ENCODE measurements around the gene PDE10A.
"Not testable (repeated sequence)": the region's sequence is repeated elsewhere in the genome, so short reads cannot be mapped to it uniquely, and the experiment has no call there.

PDE10A gene

DNA sequence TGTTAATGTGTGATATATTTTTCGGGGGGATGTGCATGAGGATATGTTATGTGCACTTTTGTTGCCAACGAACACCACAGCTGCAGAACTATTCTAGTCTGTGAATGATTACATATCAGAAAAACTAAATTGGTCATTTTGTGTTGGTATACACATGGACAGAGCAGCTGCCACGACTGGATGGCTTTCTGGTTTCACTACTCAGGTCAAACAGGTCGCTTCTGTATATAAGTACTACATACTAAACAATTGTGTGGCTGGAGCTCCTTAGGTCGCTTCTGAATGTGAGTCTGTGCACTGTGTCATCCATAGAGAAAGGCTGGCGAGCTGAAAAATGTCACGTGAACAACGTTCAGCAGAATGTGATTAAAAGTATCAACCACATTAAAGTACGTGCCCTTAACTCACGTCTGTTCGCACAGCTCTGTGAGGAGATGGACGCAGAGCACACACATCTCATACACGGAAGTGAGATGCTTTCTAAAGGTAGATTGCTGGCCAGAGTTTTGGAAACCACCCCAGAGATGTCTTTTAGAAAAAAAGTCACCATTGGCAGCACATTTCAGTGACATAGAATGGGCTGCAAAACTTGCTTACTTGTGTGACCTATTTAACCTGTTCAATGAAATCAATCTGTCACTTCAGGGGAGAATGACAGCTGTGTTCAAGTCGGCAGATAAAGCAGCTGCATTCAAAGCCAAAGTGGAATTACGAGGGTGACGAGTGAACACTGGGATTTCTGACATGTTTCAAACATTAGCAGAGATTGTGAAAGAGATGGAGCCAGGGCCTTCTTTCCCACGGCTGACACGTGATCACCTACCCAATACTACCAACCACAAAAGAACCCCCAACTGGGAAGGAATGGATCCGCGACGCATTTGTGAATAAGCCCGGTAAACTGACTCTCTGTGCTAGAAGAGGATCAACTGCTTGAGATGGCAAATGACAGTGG lies 176.6 kb downstream of the PDE10A start:
- no peak for DNase-seq (ENCODE audit: extremely low read depth in 1 of 2, low read depth in 1 of 2)

DNA sequence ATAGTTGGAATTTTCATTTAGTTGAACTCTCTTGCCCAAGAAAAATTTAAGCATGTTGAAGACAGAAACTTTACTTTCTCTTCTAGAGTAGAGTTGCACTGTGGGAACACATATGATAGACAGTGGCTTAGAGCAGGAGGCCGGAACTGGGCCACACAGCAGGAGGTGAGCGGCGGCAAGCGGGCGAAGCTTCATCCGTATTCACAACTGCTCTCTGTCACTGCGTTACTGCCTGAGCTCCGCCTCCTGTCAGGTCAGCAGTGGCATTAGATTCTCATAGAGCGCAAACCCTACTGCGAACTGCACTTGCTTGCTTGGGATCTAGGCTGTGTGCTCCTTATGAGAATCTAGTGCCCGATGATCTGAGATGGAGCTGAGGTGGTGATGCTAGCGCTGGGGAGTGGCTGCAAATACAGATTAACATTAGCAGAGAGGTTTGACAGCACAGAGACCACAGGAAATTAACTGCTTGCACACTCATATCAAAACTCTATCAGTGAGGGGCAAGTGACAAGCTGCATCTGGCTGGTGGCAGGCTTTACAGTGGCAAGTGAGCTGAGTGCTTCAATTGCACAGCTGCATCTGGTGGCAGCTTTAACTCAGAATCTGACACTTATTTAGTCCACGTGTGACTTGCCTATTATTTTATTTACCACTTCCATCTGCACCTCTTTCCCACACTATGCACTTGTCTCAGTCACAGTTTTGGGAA lies 178.7 kb downstream of the PDE10A start:
- no peak for DNase-seq (ENCODE audit: extremely low read depth in 1 of 2, low read depth in 1 of 2)

GRCh38 chr6:165481921-165482320 lies 181.1 kb downstream of the PDE10A start:
- DNase-seq (ENCODE audit: extremely low read depth in 1 of 2, low read depth in 1 of 2), result no peak

DNA sequence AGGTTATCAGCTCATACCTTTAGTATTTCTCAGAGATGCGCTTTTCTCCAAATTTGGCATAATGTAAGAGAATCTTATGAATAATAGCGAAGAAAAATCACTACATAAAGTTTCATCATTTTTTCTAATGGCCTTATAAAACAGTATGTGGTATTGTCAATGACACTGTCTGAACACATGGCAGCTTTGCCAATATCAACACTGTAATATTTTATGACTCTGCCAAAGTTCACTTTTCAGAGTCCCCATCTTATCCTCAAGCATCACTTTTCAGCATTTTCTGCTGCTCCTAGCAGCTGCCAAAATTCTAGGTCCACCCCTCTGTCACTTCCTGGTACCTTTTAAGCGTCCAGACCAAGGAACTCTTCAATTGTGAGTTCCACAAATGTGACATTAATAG lies 182.1 kb downstream of the PDE10A start:
- DNase-seq (ENCODE audit: extremely low read depth in 1 of 2, low read depth in 1 of 2), result no peak

DNA sequence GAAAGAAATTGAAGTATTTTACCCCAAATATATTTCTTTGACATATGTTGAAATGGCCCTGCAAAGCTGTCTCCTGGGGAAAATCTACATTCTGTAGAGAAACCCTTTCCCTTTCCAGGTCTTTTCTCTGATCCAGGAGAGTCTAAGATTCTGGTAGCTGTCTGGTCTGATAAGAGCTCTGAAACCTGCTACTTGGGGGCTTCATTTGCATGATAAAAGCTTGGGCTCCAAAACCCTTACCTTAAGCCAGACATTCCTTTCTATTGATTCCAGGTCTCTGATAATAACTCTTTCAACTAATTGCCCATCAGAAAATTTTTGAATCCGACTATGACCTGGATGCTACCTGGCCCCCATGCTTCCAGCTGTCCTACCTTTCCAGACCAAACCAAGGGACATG lies 184.5 kb downstream of the PDE10A start:
- DNase-seq (ENCODE audit: extremely low read depth in 1 of 2, low read depth in 1 of 2), result no peak

DNA sequence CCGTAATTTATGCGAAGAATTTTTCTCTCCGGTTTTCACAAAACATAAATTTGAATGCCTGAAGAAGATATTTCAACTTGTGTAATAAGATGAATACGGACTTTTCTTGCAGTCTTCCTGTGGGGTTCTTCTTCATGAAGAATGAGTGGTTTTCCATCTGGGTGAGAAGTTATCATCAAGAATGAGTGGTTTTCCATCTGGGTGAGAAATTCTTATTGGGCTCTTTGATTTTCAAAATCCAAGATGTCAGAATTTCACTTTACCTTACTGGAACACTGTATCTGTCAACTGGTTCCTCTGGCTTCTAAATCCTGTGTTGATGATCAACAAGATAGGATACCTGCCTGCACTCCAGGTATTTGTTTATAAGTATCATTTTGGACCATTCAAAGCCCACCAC lies 193.6 kb downstream of the PDE10A start:
- no peak for DNase-seq (ENCODE audit: extremely low read depth in 1 of 2, low read depth in 1 of 2)

DNA sequence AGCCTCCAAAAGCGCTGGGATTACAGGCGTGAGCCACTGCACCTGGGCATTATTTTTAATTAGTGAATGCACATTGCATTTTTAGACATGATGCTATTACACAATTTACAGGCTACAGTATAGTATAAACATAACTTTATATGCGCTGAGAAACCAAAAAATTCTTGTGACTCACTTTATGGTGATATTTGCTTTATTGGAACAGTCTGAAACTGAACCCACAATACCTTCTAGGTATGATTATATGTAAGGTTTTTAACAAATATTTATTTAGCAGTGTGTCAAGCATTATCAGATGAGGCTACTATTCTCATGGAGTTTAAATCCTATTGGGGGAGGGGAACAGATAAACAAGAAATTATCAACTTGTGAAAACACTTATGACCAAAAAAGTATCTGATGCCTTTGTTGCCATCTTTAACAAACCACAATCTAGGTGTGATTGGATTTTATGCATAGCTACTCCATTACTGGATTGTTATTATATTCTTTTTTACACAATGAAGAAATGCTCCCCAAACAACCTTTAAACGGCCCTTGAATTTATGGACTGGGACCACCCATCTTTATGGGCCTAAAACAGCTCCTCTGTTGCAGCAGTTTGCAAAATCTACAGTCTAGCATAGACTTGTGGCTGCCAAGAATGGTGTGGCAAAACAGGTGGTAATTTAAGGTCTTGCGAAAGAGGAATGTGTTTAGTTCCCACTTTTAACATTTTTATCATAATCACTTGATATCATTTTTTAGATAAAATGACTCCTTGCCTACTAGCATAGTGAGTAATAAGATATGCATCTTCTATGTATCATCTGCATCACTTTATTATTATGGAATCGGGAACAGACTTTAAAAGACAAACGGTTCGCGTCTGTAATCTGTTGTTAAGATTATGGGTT lies 194.5 kb downstream of the PDE10A start:
- no peak for DNase-seq (ENCODE audit: extremely low read depth in 1 of 2, low read depth in 1 of 2)

DNA sequence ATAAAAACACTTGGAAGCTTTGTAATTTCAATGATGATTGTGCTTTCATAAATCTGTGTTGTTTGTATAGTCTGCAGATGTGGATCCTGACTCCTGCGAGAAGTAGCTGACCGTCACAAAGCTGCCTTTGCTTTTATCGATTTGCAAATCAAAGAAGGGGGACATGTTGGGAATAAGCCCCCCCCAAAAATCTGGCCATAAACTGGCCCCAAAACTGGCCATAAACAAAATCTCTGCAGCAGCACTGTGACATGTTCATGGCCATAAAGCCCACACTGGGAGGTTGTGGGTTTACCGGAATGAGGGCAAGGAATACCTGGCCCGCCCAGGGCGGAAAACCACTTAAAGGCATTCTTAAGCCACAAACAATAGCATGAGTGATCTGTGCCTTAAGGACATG lies 199.5 kb downstream of the PDE10A start:
- DNase-seq (ENCODE audit: extremely low read depth in 1 of 2, low read depth in 1 of 2), result not testable (repeated sequence)

- not testable (repeated sequence) for DNase-seq (ENCODE audit: extremely low read depth in 1 of 2, low read depth in 1 of 2)
Observed at GRCh38 chr6:165459605-165460301, 203.3 kb downstream of the PDE10A start.

DNA sequence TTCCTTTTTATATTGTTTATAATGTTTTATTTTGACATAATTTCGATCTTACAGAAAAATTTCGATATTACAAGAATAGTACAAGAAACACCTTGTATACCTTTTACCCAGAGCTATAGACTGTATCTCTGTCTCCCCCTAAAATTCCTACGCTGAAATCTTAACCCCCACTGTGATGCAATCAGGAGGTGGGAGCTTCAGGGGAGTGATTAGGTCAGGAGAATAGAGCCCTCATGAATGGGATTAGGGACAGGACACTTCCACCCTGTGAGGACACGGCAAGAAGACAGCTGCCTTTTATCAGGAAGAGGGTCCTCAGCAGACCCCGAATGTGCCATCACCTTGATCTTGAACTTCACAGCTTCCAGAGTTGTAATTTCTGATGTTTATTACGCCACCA lies 204.9 kb downstream of the PDE10A start:
- no peak for DNase-seq (ENCODE audit: extremely low read depth in 1 of 2, low read depth in 1 of 2)

DNA sequence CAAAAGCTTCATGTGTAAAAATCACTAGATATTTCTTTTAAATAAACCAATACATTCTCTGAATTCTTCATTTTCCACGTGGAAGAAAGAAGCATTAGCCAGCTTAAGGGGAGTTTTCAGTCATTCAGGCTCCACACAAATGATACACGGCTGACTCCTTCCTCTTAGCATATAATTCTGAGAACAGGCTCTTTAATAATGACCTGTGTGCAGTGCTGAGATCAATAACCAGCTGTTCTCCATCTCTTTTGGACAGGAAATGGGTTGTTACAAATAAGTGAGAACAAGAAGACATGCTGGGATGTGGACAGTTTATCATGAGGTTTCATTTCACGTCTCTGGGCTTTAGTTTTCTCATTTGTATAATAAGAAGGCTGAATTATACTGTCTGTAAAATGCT lies 206.8 kb downstream of the PDE10A start:
- no peak for DNase-seq (ENCODE audit: extremely low read depth in 1 of 2, low read depth in 1 of 2)

DNA sequence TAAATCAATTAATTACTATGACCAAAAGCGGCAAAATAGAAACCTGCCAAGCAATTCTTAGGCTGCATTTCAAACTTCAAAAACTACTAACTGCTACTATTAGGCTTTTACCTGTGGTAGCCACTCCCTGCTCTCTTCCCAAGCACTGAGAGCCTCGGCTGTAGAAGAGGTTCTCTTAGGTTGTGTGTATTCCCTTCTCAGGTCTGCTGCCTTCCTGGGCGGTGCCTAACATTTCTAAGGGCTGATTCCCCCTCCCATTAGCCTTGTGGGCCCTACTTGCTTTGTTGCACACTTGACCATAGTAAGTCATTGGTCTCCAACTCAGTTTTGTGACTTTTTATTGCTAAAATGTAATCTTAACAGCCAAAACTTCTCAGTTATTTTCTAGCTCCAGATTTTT lies 207.6 kb downstream of the PDE10A start:
- DNase-seq (ENCODE audit: extremely low read depth in 1 of 2, low read depth in 1 of 2), result no peak

DNA sequence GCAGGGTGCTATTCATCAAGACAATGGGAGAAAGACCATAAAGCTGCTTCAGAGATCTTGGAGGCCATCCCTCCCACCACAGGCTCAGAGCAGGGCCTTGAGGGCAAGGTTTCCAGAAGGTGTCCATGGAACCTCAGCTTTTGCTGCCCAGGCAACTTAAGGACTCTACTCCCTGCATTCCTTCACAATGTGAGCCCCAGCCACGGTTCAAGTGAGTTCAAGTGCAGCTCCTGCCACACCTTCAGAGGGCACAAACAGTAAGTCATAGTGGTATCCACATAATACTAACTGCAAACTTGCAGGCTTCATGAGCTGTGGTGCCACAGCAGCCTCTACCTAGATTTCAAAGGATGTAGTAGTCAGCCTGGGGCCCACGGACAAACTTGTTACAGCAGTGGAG lies 209.6 kb downstream of the PDE10A start:
- no peak for DNase-seq (ENCODE audit: extremely low read depth in 1 of 2, low read depth in 1 of 2)

GRCh38 chr6:165451838-165452237 lies 211.2 kb downstream of the PDE10A start:
- no peak for DNase-seq (ENCODE audit: extremely low read depth in 1 of 2, low read depth in 1 of 2)

- no peak for DNase-seq (ENCODE audit: extremely low read depth in 1 of 2, low read depth in 1 of 2)
Observed at GRCh38 chr6:165448210-165448609, 214.8 kb downstream of the PDE10A start.

- no peak for DNase-seq (ENCODE audit: extremely low read depth in 1 of 2, low read depth in 1 of 2)
Observed at GRCh38 chr6:165447141-165447540, 215.9 kb downstream of the PDE10A start.

DNA sequence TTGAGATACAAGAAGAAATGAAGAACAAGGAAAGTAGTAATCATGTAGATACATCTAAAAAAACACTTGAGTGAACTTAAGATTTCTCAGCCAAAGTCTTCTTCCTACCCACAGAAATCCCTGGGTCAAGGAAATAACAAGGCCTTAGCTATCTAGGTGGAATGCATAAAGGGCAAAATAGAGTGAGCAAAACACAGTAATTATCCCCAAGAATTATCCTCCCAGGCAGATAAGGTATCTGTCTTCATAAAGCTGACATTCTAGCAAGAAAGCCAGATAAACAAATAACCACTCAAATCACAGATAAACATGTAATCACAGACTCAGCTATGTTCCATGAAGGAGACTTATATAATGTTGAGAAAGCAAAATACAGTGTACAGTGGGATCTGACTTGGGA lies 216.7 kb downstream of the PDE10A start:
- no peak for DNase-seq (ENCODE audit: extremely low read depth in 1 of 2, low read depth in 1 of 2)

DNA sequence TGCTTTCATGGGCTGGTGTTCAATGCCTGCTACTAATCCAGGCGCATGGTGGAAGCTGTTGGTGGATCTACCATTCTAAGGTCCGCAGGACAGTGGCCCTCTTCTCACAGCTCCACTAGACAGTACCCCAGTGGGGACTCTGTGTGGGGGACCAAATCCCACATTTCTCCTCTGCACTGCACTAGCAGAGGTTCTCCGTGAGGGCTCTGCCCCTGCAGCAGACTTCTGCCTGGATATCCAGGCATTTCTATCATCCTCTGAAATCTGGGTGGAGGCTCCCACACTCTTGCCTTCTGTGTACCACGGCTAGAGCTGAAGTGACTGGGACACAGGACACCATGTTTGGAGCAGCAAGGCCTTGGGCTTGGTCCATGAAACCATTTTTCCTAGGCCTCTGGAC lies 219.6 kb downstream of the PDE10A start:
- DNase-seq (ENCODE audit: extremely low read depth in 1 of 2, low read depth in 1 of 2), result no peak

DNA sequence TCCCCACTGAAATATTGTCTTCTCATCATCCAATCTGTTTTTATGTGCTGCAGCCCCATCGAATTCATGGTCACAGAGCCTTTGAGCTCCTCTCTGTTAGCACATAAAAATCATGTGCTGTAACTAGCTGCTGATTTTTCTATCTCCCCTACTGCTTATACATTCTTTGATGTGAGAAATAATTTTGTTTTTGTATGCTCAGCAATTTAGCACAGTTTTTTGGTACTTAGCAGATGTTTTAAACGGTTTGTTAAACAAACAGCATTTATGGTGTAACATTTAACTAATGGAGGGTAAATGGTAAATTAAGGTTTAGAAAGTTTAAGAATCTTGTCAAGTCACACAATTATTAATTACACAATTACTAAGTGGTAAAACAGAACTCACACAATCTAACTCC lies 221.9 kb downstream of the PDE10A start:
- DNase-seq (ENCODE audit: extremely low read depth in 1 of 2, low read depth in 1 of 2), result no peak

DNA sequence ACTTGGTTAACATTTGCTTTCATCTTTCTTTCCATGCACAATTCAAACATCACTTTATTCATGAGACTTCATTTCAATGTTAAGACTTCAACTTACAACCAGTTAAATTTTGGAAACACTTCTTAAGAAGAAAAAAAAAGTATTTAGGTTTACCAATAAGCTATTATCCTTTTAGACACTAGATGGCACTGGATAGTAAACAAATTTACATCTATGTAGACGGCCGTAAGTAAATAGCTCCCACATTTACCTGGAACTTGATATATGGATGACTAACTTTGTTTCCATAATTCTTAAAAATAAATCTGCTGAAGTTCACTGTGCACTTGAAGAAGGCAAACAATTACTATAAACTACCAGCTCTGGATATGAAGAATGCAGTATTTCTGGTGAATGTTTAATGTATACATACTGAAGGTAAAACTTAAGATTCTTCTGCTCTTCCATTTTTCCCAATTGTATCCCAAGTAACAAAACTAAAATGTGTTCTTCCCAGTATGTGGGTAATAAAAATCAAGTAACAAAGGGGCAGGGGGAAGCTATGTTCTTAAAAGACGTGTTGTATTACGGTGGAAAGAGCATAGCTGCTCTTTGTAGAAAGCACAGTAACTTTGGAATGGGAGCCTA lies 223.0 kb downstream of the PDE10A start:
- DNase-seq (ENCODE audit: extremely low read depth in 1 of 2, low read depth in 1 of 2), result no peak

Measured in activated CD8-positive, alpha-beta memory T cell treated with anti-CD3 and anti-CD28 coated beads for 1 hour (primary cell).